ENCODE measurements around the gene PHYKPL. TPM values are rescaled to one million over a fixed set of nuclear protein-coding genes. Genes with fewer than 3 reads are reported as not detected.

The PHYKPL gene
- total and polyA plus RNA-seq, 9 donors: 31.8 to 93.3 (median 61.6) TPM

DNA sequence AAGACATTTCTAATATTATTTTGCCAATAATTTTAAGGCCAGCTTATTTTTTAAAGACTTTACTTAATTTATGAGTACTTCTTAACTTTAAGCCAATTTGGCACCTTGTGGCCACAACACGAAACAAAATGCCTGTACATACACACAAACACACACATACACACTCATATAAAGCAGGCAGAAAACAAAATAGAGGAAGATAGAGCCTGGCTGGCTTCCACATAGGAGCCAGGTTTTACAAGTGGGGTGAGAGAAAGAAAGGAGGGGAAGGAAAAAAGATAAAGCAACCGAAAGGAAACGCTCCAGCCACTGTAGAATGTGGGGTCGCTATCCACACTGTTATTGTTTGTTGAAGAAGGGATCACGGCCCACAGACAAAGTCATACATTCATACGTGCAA lies 55.8 kb downstream of the PHYKPL start:
- intact Hi-C loops (cut with DNase I): loop anchor here in 1 of 4 donors (10.0 kb wide), 1 partner anchor 792 kb away; the partner anchor contains the start of gene SLC34A1
- TF ChIP-seq EP300 (IDR thresholded peaks at IDR 0.05) (no peak), POLR2A (IDR thresholded peaks at IDR 0.05) (no peak)
- DNase-seq: no peak
- 51 to 64% (median 60%) methylated on average over 6 of the region's 6 CpGs for WGBS, 3 donors
- no peaks in the 10 kb centered on the region for H3K36me3 ChIP-seq
- no peaks in the 10 kb centered on the region for H3K9me3 ChIP-seq
- no peak overlapping the region for H3K27ac ChIP-seq
- H3K4me3 ChIP-seq: no peak overlapping the region
- H3K27me3 ChIP-seq: no peaks in the 10 kb centered on the region
- H3K4me1 ChIP-seq (ENCODE audit: insufficient read depth): no peaks in the 10 kb centered on the region

DNA sequence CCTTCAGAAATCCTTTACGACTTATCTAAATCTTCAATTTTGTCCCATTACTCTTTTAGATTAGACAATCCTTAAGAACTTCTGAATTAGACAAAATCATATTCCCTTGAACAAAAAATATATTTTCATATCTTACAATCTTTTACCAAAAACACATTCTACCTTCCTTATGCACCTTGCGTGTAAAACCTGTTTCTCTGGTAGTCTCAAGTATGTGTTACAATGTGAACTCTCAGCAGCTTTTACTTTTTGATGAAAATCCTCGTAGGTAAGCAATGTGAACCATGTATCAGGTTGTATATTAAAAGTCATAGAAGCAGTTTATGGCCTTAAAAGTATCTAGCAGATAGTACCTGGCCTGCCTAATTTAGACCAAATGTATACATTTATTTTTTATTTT lies 58.1 kb downstream of the PHYKPL start:
- H3K27ac ChIP-seq: no peak overlapping the region
- no peaks in the 10 kb centered on the region for H3K27me3 ChIP-seq
- no peaks in the 10 kb centered on the region for H3K4me1 ChIP-seq (ENCODE audit: insufficient read depth)
- no peaks in the 10 kb centered on the region for H3K9me3 ChIP-seq
- DNase-seq: no peak
- WGBS, 3 donors: 91 to 92% (median 91%) methylated on average over 3 of the region's 3 CpGs
- no peak overlapping the region for H3K4me3 ChIP-seq
- H3K36me3 ChIP-seq: no peaks in the 10 kb centered on the region
- no peak for TF ChIP-seq EP300 (IDR thresholded peaks at IDR 0.05)
- no peak for TF ChIP-seq POLR2A (IDR thresholded peaks at IDR 0.05)
- TF ChIP-seq, protein P1, sequence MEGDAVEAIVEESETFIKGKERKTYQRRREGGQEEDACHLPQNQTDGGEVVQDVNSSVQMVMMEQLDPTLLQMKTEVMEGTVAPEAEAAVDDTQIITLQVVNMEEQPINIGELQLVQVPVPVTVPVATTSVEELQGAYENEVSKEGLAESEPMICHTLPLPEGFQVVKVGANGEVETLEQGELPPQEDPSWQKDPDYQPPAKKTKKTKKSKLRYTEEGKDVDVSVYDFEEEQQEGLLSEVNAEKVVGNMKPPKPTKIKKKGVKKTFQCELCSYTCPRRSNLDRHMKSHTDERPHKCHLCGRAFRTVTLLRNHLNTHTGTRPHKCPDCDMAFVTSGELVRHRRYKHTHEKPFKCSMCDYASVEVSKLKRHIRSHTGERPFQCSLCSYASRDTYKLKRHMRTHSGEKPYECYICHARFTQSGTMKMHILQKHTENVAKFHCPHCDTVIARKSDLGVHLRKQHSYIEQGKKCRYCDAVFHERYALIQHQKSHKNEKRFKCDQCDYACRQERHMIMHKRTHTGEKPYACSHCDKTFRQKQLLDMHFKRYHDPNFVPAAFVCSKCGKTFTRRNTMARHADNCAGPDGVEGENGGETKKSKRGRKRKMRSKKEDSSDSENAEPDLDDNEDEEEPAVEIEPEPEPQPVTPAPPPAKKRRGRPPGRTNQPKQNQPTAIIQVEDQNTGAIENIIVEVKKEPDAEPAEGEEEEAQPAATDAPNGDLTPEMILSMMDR (IDR thresholded peaks at IDR 0.05): no peak
- intact Hi-C loops (cut with DNase I): loop anchor here in 1 of 4 donors (10.0 kb wide), 1 partner anchor 790 kb away; the partner anchor contains the start of gene SLC34A1

DNA sequence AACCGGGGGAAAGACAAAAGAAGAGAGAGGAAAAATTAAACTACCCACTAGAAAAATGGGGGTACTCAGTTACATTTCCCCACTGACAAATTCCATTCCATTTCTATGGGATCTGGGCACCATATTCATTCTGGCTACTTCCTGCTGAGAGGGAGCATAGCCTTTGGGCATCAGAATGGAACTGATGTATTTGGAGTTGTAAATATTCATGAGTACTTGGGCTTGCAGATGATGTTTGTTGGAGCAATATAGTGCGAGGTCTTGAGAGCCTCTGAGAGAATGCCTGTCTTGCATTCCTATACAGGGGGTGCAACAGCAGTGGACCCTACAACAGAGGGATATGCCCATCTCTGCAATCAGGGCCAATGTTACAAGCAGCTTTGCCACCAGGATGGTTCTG lies 62.1 kb downstream of the PHYKPL start:
- no peak for TF ChIP-seq EP300 (IDR thresholded peaks at IDR 0.05)
- TF ChIP-seq, protein P1 (IDR thresholded peaks at IDR 0.05): no peak
- no peak for TF ChIP-seq POLR2A (IDR thresholded peaks at IDR 0.05)
- Histone ChIP-seq H3K4me3 (no peak overlapping the region), H3K9me3 (no peaks in the 10 kb centered on the region), H3K27ac (no peak overlapping the region), H3K27me3 (no peaks in the 10 kb centered on the region), H3K36me3 (no peaks in the 10 kb centered on the region), H3K4me1 (ENCODE audit: insufficient read depth) (no peaks in the 10 kb centered on the region)
- DNase-seq: no peak
- intact Hi-C loops (cut with DNase I): loop anchor here in 1 of 4 donors (10.0 kb wide), 1 partner anchor 786 kb away; the partner anchor contains the start of gene SLC34A1
- WGBS, 3 donors: 79 to 88% (median 79%) methylated on average over 2 of the region's 2 CpGs

DNA sequence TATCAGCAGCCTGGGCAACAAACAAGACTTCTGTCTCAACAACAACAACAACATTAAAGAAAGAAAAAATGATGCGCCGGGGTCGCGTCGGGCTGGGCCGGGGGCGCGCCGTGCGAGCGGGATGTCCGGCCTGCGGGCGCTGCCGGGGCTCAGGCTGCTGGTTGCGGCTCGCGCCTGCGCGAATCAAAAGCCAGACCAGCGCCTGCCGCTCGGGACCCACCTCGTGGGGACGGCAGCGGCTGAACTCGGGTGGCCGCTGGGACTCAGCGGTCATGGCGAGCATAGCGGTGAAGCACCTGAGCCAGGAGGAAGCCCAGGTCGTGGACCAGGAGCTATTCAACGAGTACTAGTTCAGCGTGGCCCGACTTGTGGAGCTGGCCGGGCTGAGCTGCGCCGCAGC lies 67.0 kb downstream of the PHYKPL start:
- Histone ChIP-seq H3K4me1 (ENCODE audit: insufficient read depth) (peaks cover 2% of the 10 kb centered on the region), H3K27ac (no peak overlapping the region), H3K4me3 (no peak overlapping the region), H3K36me3 (no peaks in the 10 kb centered on the region), H3K9me3 (no peaks in the 10 kb centered on the region), H3K27me3 (no peaks in the 10 kb centered on the region)
- 27 to 53% (median 42%) methylated on average over 31 to 38 of the region's 38 CpGs for WGBS, 3 donors
- TF ChIP-seq, protein P1 (IDR thresholded peaks at IDR 0.05): no peak
- TF ChIP-seq POLR2A (IDR thresholded peaks at IDR 0.05): no peak
- no peak for TF ChIP-seq EP300 (IDR thresholded peaks at IDR 0.05)
- no peak for DNase-seq
- intact Hi-C loops (cut with DNase I): loop anchor here in 2 of 4 donors (2.0 to 10.0 kb wide), 3 partner anchors 88 to 561 kb away; partner anchors contain the start of gene B4GALT7 (in 1 of the 2)
